Neuronal stem cell (in vitro differentiated cells): ENCODE results near the gene GMFB.

Source experiments
- DNase-seq: peaks from one replicate; pipeline ENCODE4 v3.0.0-alpha.2; 2013; ENCODE audit warnings: low spot score
- H2AFZ ChIP-seq: one replicate; pipeline ENCODE4 v1.6.1; 2013; ENCODE audit warnings: mild to moderate bottlenecking, low read length, inconsistent platforms
- H2AK5ac ChIP-seq: 2 replicates; pipeline ENCODE4 v1.6.1; 2013; ENCODE audit warnings: low read depth, mild to moderate bottlenecking, inconsistent platforms, low read length, moderate library complexity, mixed read lengths
- H2BK120ac ChIP-seq: 2 replicates; pipeline ENCODE4 v1.6.1; 2013; ENCODE audit warnings: low read depth, mild to moderate bottlenecking, inconsistent platforms, low read length, moderate library complexity, mixed read lengths
- H2BK12ac ChIP-seq: one replicate; pipeline ENCODE4 v1.6.1; 2013; ENCODE audit warnings: low read length, inconsistent platforms
- H2BK15ac ChIP-seq: 2 replicates; pipeline ENCODE4 v1.6.1; 2013; ENCODE audit warnings: mild to moderate bottlenecking, low read length, inconsistent platforms, mixed read lengths
- H2BK5ac ChIP-seq: one replicate; pipeline ENCODE4 v1.6.1; 2013; ENCODE audit warnings: inconsistent platforms, mild to moderate bottlenecking, low read length, moderate library complexity
- H3K14ac ChIP-seq: one replicate; pipeline ENCODE4 v1.6.1; 2013; ENCODE audit warnings: low read length, inconsistent platforms
- H3K18ac ChIP-seq: 2 replicates; pipeline ENCODE4 v1.6.1; 2013; ENCODE audit warnings: low read length, inconsistent platforms
- H3K23ac ChIP-seq: 2 replicates; pipeline ENCODE4 v1.6.1; 2013; ENCODE audit warnings: low read depth, mild to moderate bottlenecking, mixed read lengths, low read length, inconsistent platforms; ENCODE audit not compliant: poor library complexity
- H3K27ac ChIP-seq: replicated peaks from 3 replicates; pipeline ENCODE4 v1.5.1; 2013; ENCODE audit warnings: low read length, inconsistent platforms
- H3K27me3 ChIP-seq, 3 experiments: 2 replicates each; pipeline ENCODE4 v1.6.1; 2013; ENCODE audit warnings: low read length in 3 of 3, mild to moderate bottlenecking in 2 of 3, inconsistent platforms in 1 of 3, low read depth in 1 of 3, mixed read lengths in 1 of 3, moderate library complexity in 1 of 3; ENCODE audit not compliant: control insufficient read depth in 3 of 3, insufficient read depth in 3 of 3
- H3K36me3 ChIP-seq, 2 donors: replicated peaks in 1 of 2; 2 replicates each; pipeline ENCODE4 v1.6.1; 2013; ENCODE audit warnings: low read length in 2 of 2; ENCODE audit not compliant: control insufficient read depth in 2 of 2, insufficient read depth in 2 of 2
- H3K4ac ChIP-seq: 2 replicates; pipeline ENCODE4 v1.6.1; 2013; ENCODE audit warnings: inconsistent platforms, mild to moderate bottlenecking, low read length, moderate library complexity
- H3K4me1 ChIP-seq, 2 donors: 1 replicate in 1 of 2; 2 replicates in 1 of 2; pipeline ENCODE4 v1.6.1; 2013; ENCODE audit warnings: low read length in 2 of 2, low read depth in 1 of 2; ENCODE audit not compliant: control insufficient read depth in 2 of 2, insufficient read depth in 1 of 2
- H3K4me2 ChIP-seq: one replicate; pipeline ENCODE4 v1.6.1; 2013; ENCODE audit warnings: mild to moderate bottlenecking, low read length, inconsistent platforms; ENCODE audit not compliant: insufficient read depth, poor library complexity, severe bottlenecking
- H3K4me3 ChIP-seq, 2 donors: 2 replicates each; pipeline ENCODE4 v1.5.1; 2013; ENCODE audit warnings: low read length in 2 of 2, mild to moderate bottlenecking in 2 of 2, inconsistent platforms in 1 of 2, moderate library complexity in 1 of 2
- H3K79me1 ChIP-seq: one replicate; pipeline ENCODE4 v1.6.1; 2013; ENCODE audit warnings: low read depth, mild to moderate bottlenecking, inconsistent platforms, low read length, moderate library complexity
- H3K9ac ChIP-seq: one replicate; pipeline ENCODE4 v1.6.1; 2013; ENCODE audit warnings: mild to moderate bottlenecking, low read depth, low read length, inconsistent platforms; ENCODE audit not compliant: poor library complexity
- H3K9me3 ChIP-seq, 2 donors: replicated peaks in 1 of 2; 2 replicates each; pipeline versions ENCODE3 to v1.6.1; 2013; ENCODE audit warnings: low read length in 2 of 2, mild to moderate bottlenecking in 2 of 2, inconsistent platforms in 1 of 2, low read depth in 1 of 2, mixed read lengths in 1 of 2, moderate library complexity in 1 of 2; ENCODE audit not compliant: control insufficient read depth in 2 of 2, insufficient read depth in 1 of 2
- H4K8ac ChIP-seq: one replicate; pipeline ENCODE4 v1.6.1; 2013; ENCODE audit warnings: low read depth, mild to moderate bottlenecking, inconsistent platforms, low read length, moderate library complexity
- H4K91ac ChIP-seq: one replicate; pipeline ENCODE4 v1.6.1; 2013; ENCODE audit warnings: low read length, low read depth, mild to moderate bottlenecking, inconsistent platforms; ENCODE audit not compliant: poor library complexity
- WGBS, 2 donors: extraction: QIAGEN DNeasy Blood & Tissue Kit; methylation state at CpG; one replicate each; pipeline ENCODE4 v1.1.7; 2013; ENCODE audit warnings: missing lambda C conversion rate in 2 of 2, mixed read lengths in 1 of 2; ENCODE audit not compliant: insufficient read length in 2 of 2, insufficient replicate concordance in 1 of 2; ENCODE audit errors: extremely low coverage in 2 of 2; 5-methylcytosine and 5-hydroxymethylcytosine counted together

GMFB gene

GRCh38 chr14:54535126-54535525, 46.3 kb upstream of the GMFB start:
- H3K4me2 ChIP-seq: no peak overlapping the region
- H2AK5ac ChIP-seq: no peak overlapping the region
- peaks cover 3 to 8% of the 10 kb centered on the region in 2 donors for H3K4me1 ChIP-seq
- no peak overlapping the region for H3K27ac ChIP-seq
- H3K9me3 ChIP-seq: peaks cover 0 to 2% of the 10 kb centered on the region in 2 donors
- no peaks in the 10 kb centered on the region for H3K79me1 ChIP-seq
- no peaks in the 10 kb centered on the region for H3K27me3 ChIP-seq
- no peak overlapping the region for H2BK5ac ChIP-seq
- H4K91ac ChIP-seq: no peak overlapping the region
- no peak overlapping the region for H3K14ac ChIP-seq
- no peak overlapping the region for H2BK12ac ChIP-seq
- DNase-seq: no peak
- H2AFZ ChIP-seq: no peak overlapping the region
- H2BK15ac ChIP-seq: no peak overlapping the region
- H2BK120ac ChIP-seq: no peak overlapping the region
- no peak overlapping the region for H4K8ac ChIP-seq
- H3K23ac ChIP-seq: no peak overlapping the region
- H3K36me3 ChIP-seq: peaks cover 2 to 45% of the 10 kb centered on the region in 2 donors
- WGBS, 2 donors: no CpG with 5 or more reads among the region's 1 CpG
- H3K9ac ChIP-seq: no peak overlapping the region
- H3K18ac ChIP-seq: no peak overlapping the region
- H3K4ac ChIP-seq: no peak overlapping the region
- no peak overlapping the region for H3K4me3 ChIP-seq

- Histone ChIP-seq H2BK15ac (no peak overlapping the region), H3K4me2 (no peak overlapping the region), H3K36me3 (peaks cover 3 to 36% of the 10 kb centered on the region in 2 donors), H2BK5ac (no peak overlapping the region), H3K4me3 (no peak overlapping the region), H3K27me3 (no peaks in the 10 kb centered on the region), H3K79me1 (no peaks in the 10 kb centered on the region), H3K9me3 (peaks cover 0 to 2% of the 10 kb centered on the region in 2 donors), H4K91ac (no peak overlapping the region), H3K23ac (no peak overlapping the region), H2AFZ (peak overlapping the region; percentile 6), H3K9ac (no peak overlapping the region), H2AK5ac (no peak overlapping the region), H4K8ac (no peak overlapping the region), H3K4ac (no peak overlapping the region), H2BK12ac (no peak overlapping the region), H3K27ac (peak overlapping the region; percentile 58), H2BK120ac (no peak overlapping the region), H3K18ac (no peak overlapping the region), H3K4me1 (peaks cover 3 to 8% of the 10 kb centered on the region in 2 donors), H3K14ac (no peak overlapping the region)
- no CpG with 5 or more reads among the region's 1 CpG for WGBS, 2 donors
- DNase-seq: no peak
These were observed 44.3 kb upstream of the GMFB start for GRCh38 chr14:54533100-54533499.

- Histone ChIP-seq H2BK120ac (no peak overlapping the region), H4K8ac (no peak overlapping the region), H3K36me3 (peaks cover 4 to 31% of the 10 kb centered on the region in 2 donors), H3K14ac (no peak overlapping the region), H2AK5ac (no peak overlapping the region), H3K4ac (no peak overlapping the region), H3K9me3 (peaks cover 0 to 2% of the 10 kb centered on the region in 2 donors), H2BK15ac (no peak overlapping the region), H2AFZ (peak overlapping the region; percentile 6), H3K4me1 (peaks cover 3 to 8% of the 10 kb centered on the region in 2 donors), H4K91ac (no peak overlapping the region), H3K27me3 (no peaks in the 10 kb centered on the region), H3K23ac (no peak overlapping the region), H3K9ac (no peak overlapping the region), H3K79me1 (no peaks in the 10 kb centered on the region), H3K4me3 (no peak overlapping the region), H3K27ac (peak overlapping the region; percentile 58), H3K4me2 (peak overlapping the region; percentile 30), H2BK5ac (no peak overlapping the region), H2BK12ac (no peak overlapping the region), H3K18ac (peak overlapping the region; percentile 45)
- no CpG with 5 or more reads among the region's 3 CpGs for WGBS, 2 donors
- no peak for DNase-seq
These were observed 43.6 kb upstream of the GMFB start for GRCh38 chr14:54532111-54533012.

- Histone ChIP-seq H2BK5ac (no peak overlapping the region), H3K9me3 (no peaks in the 10 kb centered on the region), H3K18ac (no peak overlapping the region), H3K4me2 (no peak overlapping the region), H3K79me1 (no peaks in the 10 kb centered on the region), H3K4ac (no peak overlapping the region), H3K9ac (no peak overlapping the region), H3K14ac (no peak overlapping the region), H2BK15ac (no peak overlapping the region), H2BK12ac (no peak overlapping the region), H3K27me3 (no peaks in the 10 kb centered on the region), H3K36me3 (peaks cover 6 to 41% of the 10 kb centered on the region in 2 donors), H2AK5ac (no peak overlapping the region), H4K8ac (no peak overlapping the region), H2BK120ac (no peak overlapping the region), H2AFZ (no peak overlapping the region), H3K23ac (no peak overlapping the region), H3K4me3 (no peak overlapping the region), H3K4me1 (peaks cover 3 to 8% of the 10 kb centered on the region in 2 donors), H4K91ac (no peak overlapping the region), H3K27ac (no peak overlapping the region)
- DNase-seq: no peak
- WGBS, 2 donors: no CpG with 5 or more reads among the region's 1 CpG
These were observed 41.0 kb upstream of the GMFB start for GRCh38 chr14:54529811-54530210.
